H1 (cell line): ENCODE measurements around the gene CHD8. TPM values are rescaled to one million over a fixed set of nuclear protein-coding genes. Genes with fewer than 3 reads are reported as not detected.

Experiments
- CTCF ChIA-PET: fragments of 300-600 bp; sonication (Branson Sonifier 250); formaldehyde crosslinking; loops from one replicate; lab custom pipeline; 2021; ENCODE audit not compliant: partially characterized antibody; lab: Charles Lee
- POLR2A ChIA-PET: fragments of 300-600 bp; sonication (Branson Sonifier 250); formaldehyde crosslinking; loops from one replicate; lab custom pipeline; 2021; ENCODE audit warnings: inconsistent platforms; ENCODE audit not compliant: partially characterized antibody; lab: Charles Lee
- DNase-seq, 2 experiments: peaks; one replicate each; pipeline versions ENCODE4 v3.0.0 to v3.0.0-alpha.2; 2010 to 2022; ENCODE audit warnings: low spot score in 2 of 2, low read depth in 1 of 2, mixed read lengths in 1 of 2
- FAIRE-seq: peaks from 2 replicates; lab custom pipeline; 2011; peaks lifted over from hg19 to GRCh38; lab: Jason Lieb, UNC
- H2AFZ ChIP-seq: 2 replicates; pipeline ENCODE4 v1.8.1; 2012; ENCODE audit warnings: low read length, inconsistent platforms
- H2AK5ac ChIP-seq: 2 replicates; pipeline ENCODE4 v1.6.1; 2013; ENCODE audit warnings: low read depth, low read length
- H2BK120ac ChIP-seq: replicated peaks from 2 replicates; pipeline ENCODE3; 2013; ENCODE audit warnings: low read depth, low read length, inconsistent platforms
- H2BK12ac ChIP-seq: 2 replicates; pipeline ENCODE4 v1.6.1; 2013; ENCODE audit warnings: low read depth, low read length
- H2BK15ac ChIP-seq: 2 replicates; pipeline ENCODE4 v1.6.1; 2013; ENCODE audit warnings: low read length
- H2BK20ac ChIP-seq: 2 replicates; pipeline ENCODE4 v1.6.1; 2013; ENCODE audit warnings: low read length
- H2BK5ac ChIP-seq: 2 replicates; pipeline ENCODE4 v1.6.1; 2013; ENCODE audit warnings: low read depth, low read length
- H3K14ac ChIP-seq: 2 replicates; pipeline ENCODE4 v1.6.1; 2013; ENCODE audit warnings: inconsistent platforms; ENCODE audit not compliant: insufficient read length
- H3K18ac ChIP-seq: 2 replicates; pipeline ENCODE4 v1.6.1; 2013; ENCODE audit warnings: low read length; ENCODE audit errors: extremely low read depth
- H3K23ac ChIP-seq: 2 replicates; pipeline ENCODE4 v1.6.1; 2013; ENCODE audit warnings: inconsistent platforms; ENCODE audit not compliant: insufficient read length
- H3K23me2 ChIP-seq: 2 replicates; pipeline ENCODE4 v1.6.1; 2013; ENCODE audit warnings: low read depth, low read length
- H3K27ac ChIP-seq: 2 replicates; pipeline ENCODE4 v1.6.1; 2011; ENCODE audit warnings: low read depth, low read length, inconsistent platforms
- H3K27me3 ChIP-seq, 4 experiments: replicated peaks in 1 of 4; 1 replicate in 1 of 4; 2 replicates in 3 of 4; pipeline versions ENCODE4 v1.6.1 to v1.8.1; 2011 to 2013; ENCODE audit warnings: low read length in 3 of 4, mild to moderate bottlenecking in 3 of 4, inconsistent platforms in 2 of 4, mixed read lengths in 2 of 4, moderate library complexity in 1 of 4; ENCODE audit not compliant: control insufficient read depth in 3 of 4, insufficient read depth in 3 of 4; ENCODE audit errors: extremely low read depth in 1 of 4
- H3K36me3 ChIP-seq, 4 experiments: 2 replicates each; pipeline versions ENCODE4 v1.6.1 to v1.8.1; 2011 to 2013; ENCODE audit warnings: mild to moderate bottlenecking in 4 of 4, low read length in 3 of 4, moderate library complexity in 2 of 4, control low read depth in 1 of 4, inconsistent platforms in 1 of 4; ENCODE audit not compliant: insufficient read depth in 4 of 4, control insufficient read depth in 2 of 4
- H3K4ac ChIP-seq: replicated peaks from 2 replicates; pipeline ENCODE3; 2013; ENCODE audit warnings: low read length, low read depth, mixed read lengths, inconsistent platforms; ENCODE audit not compliant: insufficient read length
- H3K4me1 ChIP-seq, 4 experiments: replicated peaks in 1 of 4; 1 replicate in 1 of 4; 2 replicates in 3 of 4; pipeline versions ENCODE4 v1.6.1 to v1.8.1; 2011 to 2013; ENCODE audit warnings: low read length in 3 of 4, inconsistent platforms in 2 of 4, mixed read lengths in 1 of 4; ENCODE audit not compliant: insufficient read depth in 4 of 4, control insufficient read depth in 3 of 4
- H3K4me2 ChIP-seq, 2 experiments: 2 replicates each; pipeline versions ENCODE4 v1.6.1 to v1.8.1; 2011 to 2013; ENCODE audit warnings: low read depth in 2 of 2, low read length in 2 of 2, control low read depth in 1 of 2, inconsistent platforms in 1 of 2, mild to moderate bottlenecking in 1 of 2; ENCODE audit not compliant: insufficient read depth in 1 of 2
- H3K4me3 ChIP-seq, 4 experiments: fragments of 200-600, 300-600 bp in 1 of 4; sonication (generic), shearing (Covaris generic), sonication (Bioruptor Twin) in 1 of 4; 2 replicates each; pipeline versions ENCODE4 v1.5.1 to v1.8.1; 2011 to 2016; ENCODE audit warnings: low read length in 4 of 4, low read depth in 3 of 4, control low read depth in 2 of 4, inconsistent platforms in 2 of 4, mild to moderate bottlenecking in 2 of 4, mixed read lengths in 1 of 4, moderate library complexity in 1 of 4; ENCODE audit not compliant: insufficient read depth in 2 of 4; ENCODE audit errors: extremely low read depth in 1 of 4
- H3K56ac ChIP-seq: replicated peaks from 2 replicates; pipeline ENCODE3; 2013; ENCODE audit warnings: low read depth, mild to moderate bottlenecking, mixed read lengths, low read length, inconsistent platforms; ENCODE audit not compliant: insufficient read length
- H3K79me1 ChIP-seq: 2 replicates; pipeline ENCODE4 v1.6.1; 2013; ENCODE audit warnings: low read depth, low read length, control low read depth
- H3K79me2 ChIP-seq, 2 experiments: 2 replicates each; pipeline versions ENCODE4 v1.6.1 to v1.8.1; 2012 to 2013; ENCODE audit warnings: low read length in 2 of 2, mild to moderate bottlenecking in 2 of 2, inconsistent platforms in 1 of 2; ENCODE audit not compliant: insufficient read depth in 2 of 2, control insufficient read depth in 1 of 2
- H3K9ac ChIP-seq, 4 experiments: replicated peaks in 1 of 4; 1 replicate in 1 of 4; 2 replicates in 3 of 4; pipeline versions ENCODE4 v1.6.1 to v1.8.1; 2011 to 2013; ENCODE audit warnings: low read depth in 3 of 4, low read length in 3 of 4, control low read depth in 2 of 4, mild to moderate bottlenecking in 2 of 4, moderate library complexity in 2 of 4, inconsistent platforms in 1 of 4; ENCODE audit errors: extremely low read depth in 1 of 4
- H3K9me3 ChIP-seq, 2 experiments: 2 replicates each; pipeline versions ENCODE4 v1.6.1 to v1.8.1; 2012 to 2013; ENCODE audit warnings: mild to moderate bottlenecking in 2 of 2, moderate library complexity in 2 of 2, control low read depth in 1 of 2, inconsistent platforms in 1 of 2, low read depth in 1 of 2, low read length in 1 of 2, mixed read lengths in 1 of 2; ENCODE audit not compliant: insufficient read depth in 2 of 2
- H4K20me1 ChIP-seq, 2 experiments: replicated peaks in 1 of 2; 2 replicates each; pipeline versions ENCODE3 to v1.8.1; 2011 to 2013; ENCODE audit warnings: inconsistent platforms in 2 of 2, low read length in 2 of 2, mild to moderate bottlenecking in 1 of 2; ENCODE audit not compliant: insufficient read depth in 2 of 2, control insufficient read depth in 1 of 2
- H4K5ac ChIP-seq: 2 replicates; pipeline ENCODE4 v1.6.1; 2013; ENCODE audit warnings: low read length, low read depth, mixed read lengths, inconsistent platforms; ENCODE audit not compliant: insufficient read length
- H4K8ac ChIP-seq: 2 replicates; pipeline ENCODE4 v1.8.0; 2013; ENCODE audit warnings: mild to moderate bottlenecking, moderate library complexity, low read length, inconsistent platforms; ENCODE audit not compliant: insufficient read depth; ENCODE audit errors: extremely low read depth
- H4K91ac ChIP-seq: replicated peaks from 2 replicates; pipeline ENCODE3; 2013; ENCODE audit warnings: low read length, mixed read lengths, inconsistent platforms; ENCODE audit not compliant: insufficient read length
- SIN3A ChIP-seq, 2 experiments: IDR thresholded peaks in 1 of 2; conservative IDR thresholded peaks in 1 of 2; 2 replicates each; pipeline ENCODE4 v1.6.1; 2011 to 2012; ENCODE audit warnings: low read length in 2 of 2, improper control_type of control experiment in 1 of 2, low read depth in 1 of 2, mild to moderate bottlenecking in 1 of 2
- ZNF274 ChIP-seq: IDR thresholded peaks from 2 replicates; pipeline ENCODE4 v1.7.0; 2012; ENCODE audit warnings: low read length, borderline replicate concordance; ENCODE audit errors: extremely low read depth
- WGBS, 2 experiments: shearing (Covaris generic) in 1 of 2; methylation state at CpG; one replicate each; pipeline versions ENCODE4 v1.1.6 to v1.1.7; 2013 to 2015; ENCODE audit warnings: low lambda C conversion rate in 2 of 2, mixed read lengths in 2 of 2, inconsistent platforms in 1 of 2, low coverage in 1 of 2, missing lambda C conversion rate in 1 of 2; ENCODE audit not compliant: insufficient replicate concordance in 2 of 2, insufficient coverage in 1 of 2, insufficient read length in 1 of 2; ENCODE audit errors: extremely low coverage in 1 of 2, missing lambda C conversion rate in 1 of 2; 5-methylcytosine and 5-hydroxymethylcytosine counted together
- polyA plus RNA-seq, 7 experiments: library from polyadenylated mRNA; depleted of rRNA in 3 of 7; stranded (reverse) in 5 of 7; unstranded in 2 of 7; fragments of >200 nt in 5 of 7; fragments of 200-250 nt in 2 of 7; gene quantifications; 1 replicate in 5 of 7; 2 replicates in 1 of 7; 4 replicates in 1 of 7; pipeline versions ENCODE4 v1.2.1 to v1.2.3, GENCODE V29; 2011 to 2013; ENCODE audit warnings: missing spikeins in 2 of 7, mixed read lengths in 2 of 7
- total RNA-seq: library from RNA; stranded (reverse); fragmentation: NEBNext Ultra II Directional; extraction: Animal tissue kit (Norgen Biotek cat#: 25700); gene quantifications from 2 replicates; pipeline ENCODE4 v1.2.1, GENCODE V29; 2021

CHD8 gene
- total and polyA plus RNA-seq, 2 of the 8 experiments (the other 6 are each of a cell fraction or from before 2014, with no cell fraction given), result 88.3 to 140 TPM

GRCh38 chr14:21467616-21468015 lies 11.7 kb upstream of the CHD8 start:
- no peak overlapping the region for H3K18ac ChIP-seq
- H3K4ac ChIP-seq, result no peak overlapping the region
- no peak overlapping the region for H2BK5ac ChIP-seq
- H3K23ac ChIP-seq, result no peak overlapping the region
- no peaks in the 10 kb centered on the region for H3K27me3 ChIP-seq
- H3K36me3 ChIP-seq, result peaks cover 3 to 44% (median 26%) of the 10 kb centered on the region in 4 experiments; a peak in 7 of 8 replicates
- CTCF ChIA-PET, result interaction anchor here (0.8 to 4.6 kb wide), 2 partner anchors 9 to 74 kb away, joined by 3 to 27 read pairs; partner anchors contain the start of genes RAB2B and TOX4
- no peak overlapping the region for H2AFZ ChIP-seq
- H4K91ac ChIP-seq, result no peak overlapping the region
- no peak overlapping the region for H3K14ac ChIP-seq
- H3K79me1 ChIP-seq, result no peaks in the 10 kb centered on the region
- H2BK15ac ChIP-seq, result no peak overlapping the region
- DNase-seq, result no peak
- H4K5ac ChIP-seq, result no peak overlapping the region
- H3K56ac ChIP-seq, result no peak overlapping the region
- H3K4me1 ChIP-seq, result no peaks in the 10 kb centered on the region
- no peak overlapping the region for H2BK20ac ChIP-seq
- H2BK12ac ChIP-seq, result no peak overlapping the region
- POLR2A ChIA-PET, result no interaction called here
- H3K23me2 ChIP-seq, result no peaks in the 10 kb centered on the region
- H4K20me1 ChIP-seq, result no peaks in the 10 kb centered on the region
- no peak overlapping the region for H2BK120ac ChIP-seq
- H3K9ac ChIP-seq, result peak overlapping the region in 1 of 4 experiments; percentile 34; a peak in 1 of 7 replicates
- no peaks in the 10 kb centered on the region for H3K79me2 ChIP-seq
- H3K27ac ChIP-seq, result no peak overlapping the region
- WGBS, 2 experiments, result 90% methylated on average over 1 of the region's 1 CpG; no CpG with 5 or more reads in 1 of the 2 experiments
- no peak overlapping the region for H2AK5ac ChIP-seq
- no peak for FAIRE-seq
- no peak overlapping the region for H3K4me2 ChIP-seq
- no peak overlapping the region for H4K8ac ChIP-seq
- no peak overlapping the region for H3K4me3 ChIP-seq
- no peaks in the 10 kb centered on the region for H3K9me3 ChIP-seq
- TF ChIP-seq SIN3A (conservative IDR thresholded peaks at IDR 0.05 in 1 of 2, IDR thresholded peaks at IDR 0.05 in 1 of 2; ENCODE audit: low read depth in 1 of 2, low read length in 2 of 2) (no peak), ZNF274 (no peak)
